K562 (cell line): Measurements from ENCODE around the gene SHB. TPM values are rescaled to one million over a fixed set of nuclear protein-coding genes. Genes with fewer than 3 reads are reported as not detected.

Experiments used
- ATAC-seq: fragments of 200-7000 bp; cut with Tn5 transposase; 3 replicates; pipeline ENCODE4 v1.9.1; 2020; ENCODE audit warnings: moderate library complexity
- BruUV-seq: library from RNA; stranded (reverse); fragments of 400-500 nt; replicated peaks from 2 replicates; lab custom pipeline; 2021; lab: Mats Ljungman, UMichigan
- CTCF ChIA-PET: fragments of 300-600 bp; formaldehyde crosslinking; extraction: SDS; loops from one replicate; lab custom pipeline; 2021; ENCODE audit warnings: low intra/inter-chr PET ratio; lab: Yijun Ruan, JAX
- POLR2A ChIA-PET: fragments of 300-600, 350-650 bp; sonication (Branson Sonifier 250); formaldehyde crosslinking; extraction: SDS; loops from one replicate; lab custom pipeline; 2021; ENCODE audit warnings: antibody characterized with exemption, inconsistent platforms; lab: Yijun Ruan, JAX
- DNase-seq, 4 experiments: peaks; one replicate each; pipeline versions ENCODE4 v3.0.0 to v3.0.0-alpha.2; 2011 to 2018; ENCODE audit warnings: low spot score in 3 of 4, mixed read lengths in 3 of 4; ENCODE audit errors: extremely low read depth in 1 of 4
- FAIRE-seq: peaks from 2 replicates; lab custom pipeline; 2011; peaks lifted over from hg19 to GRCh38; lab: Jason Lieb, UNC
- H2AFZ ChIP-seq: 2 replicates; pipeline ENCODE4 v1.6.0; 2011; ENCODE audit warnings: low read depth, low read length, control low read depth, inconsistent platforms
- H3K27ac ChIP-seq: fragments of 200-600 bp; 3 replicates; pipeline ENCODE4 v1.8.0; 2011; ENCODE audit warnings: low read depth, mild to moderate bottlenecking, control low read depth, inconsistent platforms, low read length, moderate library complexity, mixed read lengths; ENCODE audit errors: extremely low read depth
- H3K27me3 ChIP-seq, 2 experiments: fragments of 300-600 bp in 1 of 2; 2 replicates in 1 of 2; 3 replicates in 1 of 2; pipeline versions ENCODE4 v1.6.0 to v1.8.0; 2011; ENCODE audit warnings: inconsistent platforms in 2 of 2, low read length in 2 of 2, mild to moderate bottlenecking in 1 of 2, mixed read lengths in 1 of 2, moderate library complexity in 1 of 2; ENCODE audit not compliant: control insufficient read depth in 2 of 2, insufficient read depth in 2 of 2
- H3K36me3 ChIP-seq: fragments of 300-600 bp; 3 replicates; pipeline ENCODE4 v1.8.0; 2011; ENCODE audit warnings: mild to moderate bottlenecking, low read length, inconsistent platforms; ENCODE audit not compliant: control insufficient read depth, insufficient read depth
- H3K4me1 ChIP-seq, 2 experiments: fragments of 200-600 bp in 1 of 2; replicated peaks in 1 of 2; 2 replicates in 1 of 2; 3 replicates in 1 of 2; pipeline versions ENCODE4 v1.5.1 to v1.8.0; 2011; ENCODE audit warnings: inconsistent platforms in 2 of 2, low read length in 2 of 2, mild to moderate bottlenecking in 1 of 2, mixed read lengths in 1 of 2, moderate library complexity in 1 of 2; ENCODE audit not compliant: control insufficient read depth in 2 of 2, insufficient read depth in 2 of 2
- H3K4me2 ChIP-seq: 2 replicates; pipeline ENCODE4 v1.6.1; 2011; ENCODE audit warnings: low read length, control low read depth, inconsistent platforms, mixed read lengths; ENCODE audit not compliant: insufficient read depth
- H3K4me3 ChIP-seq: fragments of 200-600 bp; sonication (generic), shearing (Covaris generic); 2 replicates; pipeline ENCODE4 v1.5.1; 2016; ENCODE audit warnings: control low read depth, inconsistent platforms
- H3K79me2 ChIP-seq: fragments of 200-600 bp; 3 replicates; pipeline ENCODE4 v1.8.0; 2011; ENCODE audit warnings: low read length, inconsistent platforms; ENCODE audit not compliant: control insufficient read depth, insufficient read depth
- H3K9ac ChIP-seq, 2 experiments: 2 replicates each; pipeline versions ENCODE4 v1.6.0 to v1.6.1; 2011; ENCODE audit warnings: low read depth in 2 of 2, low read length in 2 of 2, control low read depth in 1 of 2, inconsistent platforms in 1 of 2, mild to moderate bottlenecking in 1 of 2, mixed read lengths in 1 of 2; ENCODE audit not compliant: insufficient read depth in 1 of 2
- H3K9me1 ChIP-seq: one replicate; pipeline ENCODE4 v1.6.0; 2011; ENCODE audit warnings: inconsistent platforms, mild to moderate bottlenecking, low read length, moderate library complexity; ENCODE audit not compliant: control insufficient read depth, insufficient read depth
- H3K9me3 ChIP-seq: replicated peaks from 2 replicates; pipeline ENCODE4 v1.5.1; 2011; ENCODE audit warnings: low read depth, low read length, inconsistent platforms; ENCODE audit not compliant: control insufficient read depth, insufficient read depth
- H4K20me1 ChIP-seq: replicated peaks from 2 replicates; pipeline ENCODE4 v1.6.1; 2011; ENCODE audit warnings: low read length, inconsistent platforms, mixed read lengths; ENCODE audit not compliant: control insufficient read depth, insufficient read depth
- BCOR ChIP-seq: fragments of 450-650 bp; IDR thresholded peaks from 2 replicates; pipeline ENCODE4 v1.6.1; 2016
- CREB1 ChIP-seq, 2 experiments: sonication (generic) in 1 of 2; formaldehyde crosslinking in 1 of 2; IDR thresholded peaks; 2 replicates each; pipeline versions ENCODE4 v1.6.1 to v1.8.0; 2012 to 2022; ENCODE audit warnings: inconsistent platforms in 1 of 2, mild to moderate bottlenecking in 1 of 2, missing genetic modification reagents in 1 of 2, moderate library complexity in 1 of 2
- FOXM1 ChIP-seq, 2 experiments: fragments of 450-650 bp in 1 of 2; sonication (generic) in 1 of 2; formaldehyde crosslinking in 1 of 2; IDR thresholded peaks; 2 replicates each; pipeline versions ENCODE4 v1.6.1 to v1.9.0; 2017 to 2022; ENCODE audit warnings: low read depth in 2 of 2, mild to moderate bottlenecking in 2 of 2, missing genetic modification reagents in 1 of 2, moderate library complexity in 1 of 2
- MXI1 ChIP-seq: IDR thresholded peaks from 2 replicates; pipeline ENCODE4 v1.6.1; 2011; ENCODE audit warnings: low read depth, mild to moderate bottlenecking, improper control_type of control experiment, low read length
- MYC ChIP-seq, 2 experiments: fragments of 250-450 bp in 1 of 2; sonication (Bioruptor Pico) in 1 of 2; IDR thresholded peaks; 2 replicates each; pipeline versions ENCODE4 v1.5.1 to v1.6.1; 2012 to 2021; ENCODE audit warnings: low read depth in 2 of 2, borderline replicate concordance in 1 of 2, improper control_type of control experiment in 1 of 2, low read length in 1 of 2, mild to moderate bottlenecking in 1 of 2, moderate library complexity in 1 of 2
- NR2F6 ChIP-seq: fragments of 450-650 bp; formaldehyde crosslinking; IDR thresholded peaks from 2 replicates; pipeline ENCODE4 v1.4.0; 2020; ENCODE audit warnings: mild to moderate bottlenecking
- POLR3G ChIP-seq: IDR thresholded peaks from 2 replicates; pipeline ENCODE4 v1.6.1; 2011; ENCODE audit not compliant: insufficient read length, insufficient replicate concordance; ENCODE audit errors: extremely low read depth
- RBM25 ChIP-seq: fragments of 200-400 bp; formaldehyde crosslinking; IDR thresholded peaks from 2 replicates; pipeline ENCODE4 v1.6.1; 2018; ENCODE audit warnings: low read length, low read depth, moderate library complexity; ENCODE audit not compliant: severe bottlenecking
- SP2 ChIP-seq: IDR thresholded peaks from 2 replicates; pipeline ENCODE4 v1.6.1; 2011; ENCODE audit warnings: mild to moderate bottlenecking, low read depth, low read length, moderate library complexity; ENCODE audit not compliant: poor library complexity, severe bottlenecking; ENCODE audit errors: extremely low read depth
- ZBTB17 ChIP-seq: fragments of 450-650 bp; formaldehyde crosslinking; IDR thresholded peaks from 2 replicates; pipeline ENCODE4 v1.4.0; 2020; ENCODE audit warnings: mild to moderate bottlenecking
- ZNF134 ChIP-seq: fragments of 250-450 bp; sonication (Bioruptor Pico); conservative IDR thresholded peaks from 2 replicates; pipeline ENCODE4 v1.4.0; 2020
- WGBS: fragments of 100-300 bp; shearing (Covaris generic); methylation state at CpG from one replicate; pipeline ENCODE4 v1.1.6; 2016; ENCODE audit warnings: low coverage, mixed read lengths; ENCODE audit not compliant: insufficient coverage; ENCODE audit errors: missing lambda C conversion rate; 5-methylcytosine and 5-hydroxymethylcytosine counted together
- in situ Hi-C: fragments of 300-500 bp; cut with MboI; formaldehyde crosslinking; loops from 4 replicates; pipeline ENCODE4 v1.15.0; 2018; ENCODE audit warnings: inconsistent platforms, mixed read lengths
- intact Hi-C: fragments of 100-400 bp; cut with micrococcal nuclease; formaldehyde crosslinking; loops from 2 replicates; pipeline ENCODE4 v1.14.2; 2022
- polyA plus RNA-seq, 8 experiments: library from polyadenylated mRNA; depleted of rRNA in 4 of 8; stranded (reverse) in 5 of 8; unstranded in 3 of 8; fragments of >200 nt; fragmentation: Nextera tagmentation in 2 of 8; fragmentation: Illumina TruSeq in 1 of 8; extraction: Ambion mirVana in 2 of 8; extraction: Trizol in 1 of 8; gene quantifications; 2 replicates each; pipeline versions ENCODE4 v1.2.1 to v1.2.3, GENCODE V29; 2011 to 2014; ENCODE audit warnings: inconsistent platforms in 1 of 8, missing spikeins in 1 of 8
- total RNA-seq, 7 experiments: library from RNA; depleted of rRNA in 6 of 7; stranded (reverse); fragments of >200 nt in 6 of 7; fragmentation: Illumina TruSeq in 2 of 7; extraction: Trizol in 2 of 7; gene quantifications; 2 replicates each; pipeline versions ENCODE4 v1.2.1 to v1.2.3, GENCODE V29; 2011 to 2021; ENCODE audit warnings: low replicate concordance in 1 of 7
- TF ChIP-seq, protein P1 (sequence below), 2 experiments: fragments of 450-650 bp in 1 of 2; IDR thresholded peaks; 2 replicates each; pipeline ENCODE4 v1.6.1; 2011 to 2017; ENCODE audit warnings: low read depth in 2 of 2, antibody characterized with exemption in 1 of 2, borderline replicate concordance in 1 of 2, low read length in 1 of 2, mild to moderate bottlenecking in 1 of 2, mixed read lengths in 1 of 2; ENCODE audit not compliant: control insufficient read depth in 1 of 2
- TF ChIP-seq, protein P2 (sequence below): sonication (generic); formaldehyde crosslinking; IDR thresholded peaks from 2 replicates; pipeline ENCODE4 v1.8.0; 2023; ENCODE audit warnings: mild to moderate bottlenecking, missing genetic modification reagents

Gene SHB
- total and polyA plus RNA-seq, 9 of the 15 experiments (the other 6 are each of a cell fraction or from before 2014, with no cell fraction given), result 0.78 to 16.0 (median 5.3) TPM

GRCh38 chr9:37989701-37990100 lies 79.3 kb downstream of the SHB start (continued):
- no peak for TF ChIP-seq CREB1 (IDR thresholded peaks at IDR 0.05)
- TF ChIP-seq CREB1 (CRISPR knock-in tag; IDR thresholded peaks at IDR 0.05), result no peak
- TF ChIP-seq POLR3G, result no peak
- no peak for TF ChIP-seq MYC (IDR thresholded peaks at IDR 0.05; ENCODE audit: low read depth, low read length)
- no peak for TF ChIP-seq MYC (CRISPR knock-in tag; IDR thresholded peaks at IDR 0.05; ENCODE audit: borderline replicate concordance, low read depth)

DNA sequence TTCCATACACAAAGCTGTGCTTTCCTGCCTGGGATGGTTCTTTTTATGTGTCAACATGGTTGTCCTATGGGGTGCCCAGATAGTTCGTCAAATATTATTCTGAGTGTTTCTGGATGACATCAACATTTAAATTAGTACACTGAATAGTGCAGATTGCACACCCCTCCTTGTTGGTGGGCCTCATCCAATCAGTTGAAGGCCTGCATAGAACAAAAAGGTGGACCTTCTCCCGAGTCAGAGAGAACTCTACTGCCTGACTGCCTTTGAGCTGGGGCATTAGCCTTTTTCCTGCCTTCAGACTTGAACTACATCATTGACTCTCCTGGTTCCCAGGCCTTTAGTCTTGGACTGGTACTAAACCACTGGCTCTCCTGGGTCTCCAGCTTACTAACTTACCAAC lies 80.4 kb downstream of the SHB start:
- H3K36me3 ChIP-seq, result no peaks in the 10 kb centered on the region
- ChIA-PET CTCF (no interaction called here), POLR2A (interaction anchor here (0.7 to 0.8 kb wide), 2 partner anchors 16 to 35 kb away, joined by 3 to 5 read pairs; no protein-coding TSS in a partner anchor)
- H3K27me3 ChIP-seq, result no peaks in the 10 kb centered on the region
- in situ Hi-C loops (no loop called here), intact Hi-C loops (no loop called here)
- H3K27ac ChIP-seq, result no peak overlapping the region
- DNase-seq, result no peak
- no TSS peak for BruUV-seq
- ATAC-seq, result no peak
- no peak overlapping the region for H3K4me2 ChIP-seq
- H3K4me3 ChIP-seq, result no peak overlapping the region
- H3K9ac ChIP-seq, result no peak overlapping the region
- 42% methylated on average over 2 of the region's 2 CpGs for WGBS
- H4K20me1 ChIP-seq, result 0 out of 2 replicates have a peak, but pooled peaks cover 5% of the 10 kb centered on the region
- no peak overlapping the region for H2AFZ ChIP-seq
- peaks cover 2% of the 10 kb centered on the region for H3K9me1 ChIP-seq
- peaks cover 8% of the 10 kb centered on the region for H3K79me2 ChIP-seq
- H3K9me3 ChIP-seq, result no peaks in the 10 kb centered on the region
- no peak for FAIRE-seq
- peaks cover 32 to 44% of the 10 kb centered on the region in 2 experiments for H3K4me1 ChIP-seq
- TF ChIP-seq ZBTB17 (CRISPR knock-in tag), result no peak
- peak; percentile 63 for TF ChIP-seq FOXM1 (IDR thresholded peaks at IDR 0.05; ENCODE audit: low read depth)
- TF ChIP-seq FOXM1 (CRISPR knock-in tag; IDR thresholded peaks at IDR 0.05; ENCODE audit: low read depth), result no peak
- TF ChIP-seq ZNF134 (CRISPR knock-in tag), result peak; percentile 99
- 0 out of 2 replicates have a peak, but pooled peaks have one; percentile 7 for TF ChIP-seq BCOR
- TF ChIP-seq RBM25, result peak; percentile 77
- TF ChIP-seq, protein P1, sequence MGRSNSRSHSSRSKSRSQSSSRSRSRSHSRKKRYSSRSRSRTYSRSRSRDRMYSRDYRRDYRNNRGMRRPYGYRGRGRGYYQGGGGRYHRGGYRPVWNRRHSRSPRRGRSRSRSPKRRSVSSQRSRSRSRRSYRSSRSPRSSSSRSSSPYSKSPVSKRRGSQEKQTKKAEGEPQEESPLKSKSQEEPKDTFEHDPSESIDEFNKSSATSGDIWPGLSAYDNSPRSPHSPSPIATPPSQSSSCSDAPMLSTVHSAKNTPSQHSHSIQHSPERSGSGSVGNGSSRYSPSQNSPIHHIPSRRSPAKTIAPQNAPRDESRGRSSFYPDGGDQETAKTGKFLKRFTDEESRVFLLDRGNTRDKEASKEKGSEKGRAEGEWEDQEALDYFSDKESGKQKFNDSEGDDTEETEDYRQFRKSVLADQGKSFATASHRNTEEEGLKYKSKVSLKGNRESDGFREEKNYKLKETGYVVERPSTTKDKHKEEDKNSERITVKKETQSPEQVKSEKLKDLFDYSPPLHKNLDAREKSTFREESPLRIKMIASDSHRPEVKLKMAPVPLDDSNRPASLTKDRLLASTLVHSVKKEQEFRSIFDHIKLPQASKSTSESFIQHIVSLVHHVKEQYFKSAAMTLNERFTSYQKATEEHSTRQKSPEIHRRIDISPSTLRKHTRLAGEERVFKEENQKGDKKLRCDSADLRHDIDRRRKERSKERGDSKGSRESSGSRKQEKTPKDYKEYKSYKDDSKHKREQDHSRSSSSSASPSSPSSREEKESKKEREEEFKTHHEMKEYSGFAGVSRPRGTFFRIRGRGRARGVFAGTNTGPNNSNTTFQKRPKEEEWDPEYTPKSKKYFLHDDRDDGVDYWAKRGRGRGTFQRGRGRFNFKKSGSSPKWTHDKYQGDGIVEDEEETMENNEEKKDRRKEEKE (IDR thresholded peaks at IDR 0.05; ENCODE audit: borderline replicate concordance in 1 of 2, control insufficient read depth in 1 of 2, low read depth in 2 of 2, low read length in 1 of 2), result no peak
- no peak for TF ChIP-seq NR2F6 (CRISPR knock-in tag)
- TF ChIP-seq, protein P2, sequence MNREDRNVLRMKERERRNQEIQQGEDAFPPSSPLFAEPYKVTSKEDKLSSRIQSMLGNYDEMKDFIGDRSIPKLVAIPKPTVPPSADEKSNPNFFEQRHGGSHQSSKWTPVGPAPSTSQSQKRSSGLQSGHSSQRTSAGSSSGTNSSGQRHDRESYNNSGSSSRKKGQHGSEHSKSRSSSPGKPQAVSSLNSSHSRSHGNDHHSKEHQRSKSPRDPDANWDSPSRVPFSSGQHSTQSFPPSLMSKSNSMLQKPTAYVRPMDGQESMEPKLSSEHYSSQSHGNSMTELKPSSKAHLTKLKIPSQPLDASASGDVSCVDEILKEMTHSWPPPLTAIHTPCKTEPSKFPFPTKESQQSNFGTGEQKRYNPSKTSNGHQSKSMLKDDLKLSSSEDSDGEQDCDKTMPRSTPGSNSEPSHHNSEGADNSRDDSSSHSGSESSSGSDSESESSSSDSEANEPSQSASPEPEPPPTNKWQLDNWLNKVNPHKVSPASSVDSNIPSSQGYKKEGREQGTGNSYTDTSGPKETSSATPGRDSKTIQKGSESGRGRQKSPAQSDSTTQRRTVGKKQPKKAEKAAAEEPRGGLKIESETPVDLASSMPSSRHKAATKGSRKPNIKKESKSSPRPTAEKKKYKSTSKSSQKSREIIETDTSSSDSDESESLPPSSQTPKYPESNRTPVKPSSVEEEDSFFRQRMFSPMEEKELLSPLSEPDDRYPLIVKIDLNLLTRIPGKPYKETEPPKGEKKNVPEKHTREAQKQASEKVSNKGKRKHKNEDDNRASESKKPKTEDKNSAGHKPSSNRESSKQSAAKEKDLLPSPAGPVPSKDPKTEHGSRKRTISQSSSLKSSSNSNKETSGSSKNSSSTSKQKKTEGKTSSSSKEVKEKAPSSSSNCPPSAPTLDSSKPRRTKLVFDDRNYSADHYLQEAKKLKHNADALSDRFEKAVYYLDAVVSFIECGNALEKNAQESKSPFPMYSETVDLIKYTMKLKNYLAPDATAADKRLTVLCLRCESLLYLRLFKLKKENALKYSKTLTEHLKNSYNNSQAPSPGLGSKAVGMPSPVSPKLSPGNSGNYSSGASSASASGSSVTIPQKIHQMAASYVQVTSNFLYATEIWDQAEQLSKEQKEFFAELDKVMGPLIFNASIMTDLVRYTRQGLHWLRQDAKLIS (CRISPR knock-in tag), result no peak
- TF ChIP-seq SP2, result no peak
- no peak for TF ChIP-seq MXI1
